Heart left ventricle (tissue), 16 donors: ENCODE results near the gene VEGFB. TPM values are rescaled to one million over a fixed set of nuclear protein-coding genes. Genes with fewer than 3 reads are reported as not detected.
A peak's percentile ranks its signal among the peaks of the same experiment; 100 is the strongest.

Experiments used
- ATAC-seq, 4 donors: fragments of 200-7000 bp; cut with Tn5 transposase; one replicate each; pipeline ENCODE4 v1.9.1; 2020 to 2022; ENCODE audit warnings: moderate library complexity in 4 of 4, mild to moderate bottlenecking in 3 of 4, moderate number of reproducible peaks in 1 of 4
- DNase-seq, 5 donors: peaks; one replicate each; pipeline ENCODE4 v3.0.0-alpha.2; 2020
- H3K27ac ChIP-seq, 12 donors: fragments of 200-600 bp; sonication (generic) in 4 of 12; one replicate each; pipeline versions ENCODE4 v1.5.0 to v1.8.0; 2016 to 2022; ENCODE audit warnings: mild to moderate bottlenecking in 2 of 12
- H3K27me3 ChIP-seq, 9 donors: fragments of 200-600 bp; sonication (generic) in 2 of 9; one replicate each; pipeline versions ENCODE4 v1.5.1 to v1.8.0; 2016 to 2022; ENCODE audit warnings: mild to moderate bottlenecking in 3 of 9
- H3K36me3 ChIP-seq, 9 donors: fragments of 200-600 bp; sonication (generic) in 2 of 9; one replicate each; pipeline versions ENCODE4 v1.5.0 to v1.8.0; 2018 to 2022; ENCODE audit warnings: mild to moderate bottlenecking in 2 of 9
- H3K4me1 ChIP-seq, 12 donors: fragments of 200-600 bp; sonication (generic) in 4 of 12; one replicate each; pipeline versions ENCODE4 v1.5.0 to v1.8.0; 2016 to 2022; ENCODE audit warnings: mild to moderate bottlenecking in 3 of 12
- H3K4me3 ChIP-seq, 12 donors: fragments of 200-600 bp; sonication (generic) in 4 of 12; one replicate each; pipeline versions ENCODE4 v1.5.0 to v1.8.0; 2017 to 2022; ENCODE audit warnings: mild to moderate bottlenecking in 9 of 12, moderate library complexity in 4 of 12
- H3K9me3 ChIP-seq, 12 donors: fragments of 200-600 bp; sonication (generic) in 4 of 12; one replicate each; pipeline versions ENCODE4 v1.5.0 to v1.8.0; 2016 to 2022; ENCODE audit warnings: mild to moderate bottlenecking in 1 of 12
- CTCF ChIP-seq, 12 donors: fragments of 200-600 bp; sonication (generic) in 4 of 12; IDR thresholded peaks; one replicate each; pipeline versions ENCODE4 v1.5.0 to v1.8.0; 2018 to 2022; ENCODE audit warnings: antibody characterized with exemption in 12 of 12, mild to moderate bottlenecking in 5 of 12
- POLR2A ChIP-seq, 2 donors: fragments of 450-650 bp; IDR thresholded peaks; one replicate each; pipeline ENCODE4 v1.6.1; 2017; ENCODE audit warnings: antibody characterized with exemption in 2 of 2, mild to moderate bottlenecking in 2 of 2, moderate library complexity in 2 of 2
- WGBS, 4 donors: extraction: QIAGEN DNeasy Blood & Tissue Kit in 2 of 4; methylation state at CpG; one replicate each; pipeline versions ENCODE4 v1.1.5 to v1.1.7; 2013 to 2018; 5-methylcytosine and 5-hydroxymethylcytosine counted together
- intact Hi-C, 10 donors: fragments of 100-400 bp; cut with DNase I; formaldehyde crosslinking; loops; one replicate each; pipeline versions ENCODE4 v1.11.1 to v1.14.2; 2022
- long read RNA-seq, 3 donors: library from polyadenylated mRNA; unstranded; transcript quantifications; one replicate each; pipeline ENCODE4 v2.0.0, GENCODE V29; 2020 to 2021
- polyA plus RNA-seq, 2 donors: library from polyadenylated mRNA; stranded (reverse); fragments of 200-250 nt; gene quantifications; one replicate each; pipeline ENCODE4 v1.2.3, GENCODE V29; 2013
- total RNA-seq, 9 donors: library from RNA; depleted of rRNA in 2 of 9; stranded (reverse); fragments of >200 nt in 2 of 9; fragmentation: NEBNext Ultra II Directional in 3 of 9; extraction: Animal tissue kit (Norgen Biotek cat#: 25700) in 3 of 9; gene quantifications; one replicate each; pipeline versions ENCODE4 v1.1.0 to v1.2.4, GENCODE V29; 2016 to 2023
- donor health status: ischemic (EF 13 %, LVEDD 7.1; RV severe dilation, severe dysfunction).
- donor health status: healthy with polysubstance abuse.
- donor health status: DM: no; HTN: yes; CAD: no.
- donor health status: DM: no; HTN: no; CAD: no.
- donor health status: ischemic (EF 25% LVEDD 6.9; RV normal size, moderate dysfunction).
- donor health status: ischemic (EF 25% LVEDD 5.7; RV mildly dilated, moderate dysfunction).
- donor health status: healthy.
- donor health status: DM: yes; HTN: yes; CAD: no.
- donor health status: ischemic (EF 35%, LVEDD 5.7; RV mildly dilated, moderate dysfunction).
- donor health status: nonischemic (EF 11% LVEDD 7.7; RV severe dilation, severe dysfunction).
- donor health status: DM: yes; HTN: yes; CAD: no.
- donor health status: PGD.
- donor health status: ischemic (EF 29% LVEDD 5.4; RV normal size, mild dysfunction).
- donor health status: nonischemic (EF 23%, LVEDD 6.1; RV moderate dilation, normal function).

The VEGFB gene, protein sequence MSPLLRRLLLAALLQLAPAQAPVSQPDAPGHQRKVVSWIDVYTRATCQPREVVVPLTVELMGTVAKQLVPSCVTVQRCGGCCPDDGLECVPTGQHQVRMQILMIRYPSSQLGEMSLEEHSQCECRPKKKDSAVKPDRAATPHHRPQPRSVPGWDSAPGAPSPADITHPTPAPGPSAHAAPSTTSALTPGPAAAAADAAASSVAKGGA
- total RNA-seq, result 100 to 1,000 TPM; 172 to 332 (median 241) TPM
- polyA plus RNA-seq, result 100 to 1,000 TPM; 127 to 304 TPM
- long read RNA-seq, donor 1, transcript VEGFB-202 (7 exons, 979 nt), result major isoform, 198 of 382 reads
- long read RNA-seq, donor 1, transcript VEGFB-201 (7 exons, 1,380 nt), result minor isoform, 119 of 382 reads
- long read RNA-seq, donor 1, partial matches to known transcripts, result 48 of 382 reads
- long read RNA-seq, donor 1, other reads (novel, unspliced or antisense), result 16 of 382 reads
- long read RNA-seq, donor 2, transcript VEGFB-202 (7 exons, 979 nt), result minor isoform, 6 of 37 reads
- long read RNA-seq, donor 2, transcript VEGFB-201 (7 exons, 1,380 nt), result major isoform, 11 of 37 reads
- long read RNA-seq, donor 2, partial matches to known transcripts, result 11 of 37 reads
- long read RNA-seq, donor 2, other reads (novel, unspliced or antisense), result 7 of 37 reads
- long read RNA-seq, donor 3, transcript VEGFB-202 (7 exons, 979 nt), result major isoform, 97 of 195 reads
- long read RNA-seq, donor 3, transcript VEGFB-201 (7 exons, 1,380 nt), result minor isoform, 43 of 195 reads
- long read RNA-seq, donor 3, partial matches to known transcripts, result 34 of 195 reads
- long read RNA-seq, donor 3, other reads (novel, unspliced or antisense), result 21 of 195 reads

DNA sequence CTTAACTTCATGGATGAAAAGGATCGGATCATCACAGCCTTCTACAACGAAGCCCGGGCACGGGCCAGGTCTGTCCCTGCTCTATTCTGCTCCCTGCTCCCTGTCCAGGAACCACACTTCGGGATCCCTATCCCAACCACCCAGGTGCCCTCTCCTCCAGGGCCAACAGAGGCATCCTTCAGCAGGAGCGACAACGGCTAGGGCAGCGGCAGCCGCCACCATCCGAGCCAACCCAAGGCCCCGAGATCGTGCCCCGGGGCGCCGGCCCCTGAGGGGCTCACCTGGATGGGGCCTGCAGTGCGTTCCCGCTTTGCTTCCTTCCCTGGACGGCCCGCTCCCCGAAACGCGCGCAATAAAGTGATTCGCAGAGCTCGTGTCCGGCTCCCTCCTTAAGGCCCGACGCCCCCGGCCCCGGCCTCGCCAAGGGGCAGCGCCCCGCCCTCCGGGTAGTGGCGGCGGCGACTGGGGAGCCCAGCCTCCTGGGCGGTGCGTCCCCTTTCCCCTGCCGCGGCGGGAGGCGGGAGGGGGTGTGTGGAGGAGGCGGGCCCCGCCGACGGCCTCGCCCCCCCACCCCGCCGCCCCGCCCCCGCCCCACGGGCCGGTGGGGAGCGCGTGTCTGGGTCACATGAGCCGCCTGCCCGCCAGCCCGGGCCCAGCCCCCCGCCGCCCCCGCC, at the start of gene VEGFB:
VEGFB (plus strand) TSS at position 672 of the 674 bp plus-strand sequence. CDS start 250 bp downstream, outside the sequence.
- H3K27me3 ChIP-seq, result no peaks in the 10 kb centered on the region
- WGBS, 4 donors, result 1 to 6% (median 3%) methylated on average over 10 to 61 of the region's 62 CpGs
- peak within 1 kb of the TSS; percentile 57 to 96 (median 92) for H3K27ac ChIP-seq
- peak; percentile 85 to 90 (median 85) for DNase-seq
- intact Hi-C loops, result no loop called here
- peaks cover 3 to 68% (median 35%) of the 10 kb centered on the region in 12 donors for H3K4me1 ChIP-seq
- H3K4me3 ChIP-seq, result peak within 1 kb of the TSS; percentile 71 to 93 (median 81)
- ATAC-seq, result peak; percentile 34 to 66 (median 58)
- H3K36me3 ChIP-seq, result peaks cover 0 to 23% (median 17%) of the 10 kb centered on the region in 9 donors
- TF ChIP-seq CTCF (IDR thresholded peaks at IDR 0.05), result peak in 1 of 12 donors; percentile 5
- peak in 1 of 2 donors; percentile 51 for TF ChIP-seq POLR2A (IDR thresholded peaks at IDR 0.05)
- no peaks in the 10 kb centered on the region for H3K9me3 ChIP-seq

- Histone ChIP-seq H3K9me3 (no peaks in the 10 kb centered on the region), H3K4me1 (peaks cover 3 to 55% (median 43%) of the 10 kb centered on the region in 12 donors), H3K27me3 (no peaks in the 10 kb centered on the region), H3K27ac (peak overlapping the region; percentile 91 to 99 (median 97)), H3K36me3 (peaks cover 0 to 22% (median 0%) of the 10 kb centered on the region in 9 donors), H3K4me3 (peak overlapping the region in 11 of 12 donors; percentile 41 to 83 (median 75))
- DNase-seq (peak; percentile 89 to 93 (median 92)), ATAC-seq (peak; percentile 4 to 65 (median 56))
- TF ChIP-seq POLR2A (IDR thresholded peaks at IDR 0.05) (peak; percentile 92 to 99), CTCF (IDR thresholded peaks at IDR 0.05) (peak in 11 of 12 donors; percentile 14 to 76 (median 42))
- WGBS, 4 donors, result 0 to 1% (median 0%) methylated on average over 31 to 52 of the region's 52 CpGs
- intact Hi-C loops, result loop anchor here in 1 of 10 donors (5.0 kb wide), 2 partner anchors 42 to 117 kb away; partner anchors contain the start of genes CATSPERZ, NUDT22 and TRPT1
These were observed 49.1 kb upstream of the VEGFB start for GRCh38 chr11:64185175-64185692.

GRCh38 chr11:64185693-64186491, 48.5 kb upstream of the VEGFB start, which contains the start of gene STIP1:
Gene STIP1 (plus strand): TSS chr11:64186171. CDS start chr11:64186262, 91 bp downstream.
- Histone ChIP-seq H3K36me3 (peaks cover 0 to 29% (median 6%) of the 10 kb centered on the region in 9 donors), H3K27me3 (no peaks in the 10 kb centered on the region), H3K4me3 (peak within 1 kb of the TSS in 11 of 12 donors; percentile 41 to 83 (median 76)), H3K27ac (peak within 1 kb of the TSS; percentile 91 to 99 (median 97)), H3K4me1 (peaks cover 0 to 49% (median 36%) of the 10 kb centered on the region in 12 donors), H3K9me3 (no peaks in the 10 kb centered on the region)
- DNase-seq (peak; percentile 98 to 100 (median 99)), ATAC-seq (peak; percentile 87 to 95 (median 92))
- no peak for TF ChIP-seq POLR2A (IDR thresholded peaks at IDR 0.05)
- TF ChIP-seq CTCF (IDR thresholded peaks at IDR 0.05), result peak in 8 of 12 donors; percentile 20 to 70 (median 40)
- 0 to 1% (median 1%) methylated on average over 31 to 74 of the region's 74 CpGs for WGBS, 4 donors
- intact Hi-C loops, result loop anchor here in 3 of 10 donors (1.0 to 5.0 kb wide), 4 partner anchors 40 to 116 kb away; partner anchors contain the start of genes NUDT22 (in 3 of the 3), TRPT1 (in 3 of the 3) and CATSPERZ (in 1 of the 3)
